Common myeloid progenitor, CD34-positive (primary cell): Measurements from ENCODE around the gene HOPX.

Experiments used
- CTCF ChIA-PET: fragments of 350-600 bp; sonication (Branson Sonifier 250); formaldehyde crosslinking; loops from one replicate; lab custom pipeline; 2021; ENCODE audit warnings: antibody characterized with exemption; lab: Charles Lee
- POLR2A ChIA-PET: fragments of 350-600 bp; sonication (Branson Sonifier 250); formaldehyde crosslinking; loops from one replicate; lab custom pipeline; 2021; ENCODE audit warnings: antibody characterized with exemption; lab: Charles Lee
- DNase-seq, 3 donors: peaks; one replicate each; pipeline versions ENCODE4 v3.0.0 to v3.0.0-alpha.2; 2013
- H3K27ac ChIP-seq, 2 experiments: 1 replicate in 1 of 2; 2 replicates in 1 of 2; pipeline ENCODE4 v1.7.0; 2013; ENCODE audit warnings: inconsistent platforms in 2 of 2, low read length in 2 of 2, mild to moderate bottlenecking in 2 of 2, low read depth in 1 of 2, moderate library complexity in 1 of 2; ENCODE audit not compliant: severe bottlenecking in 2 of 2, insufficient read depth in 1 of 2, poor library complexity in 1 of 2
- H3K27me3 ChIP-seq, 5 experiments: replicated peaks in 2 of 5; 1 replicate in 3 of 5; 2 replicates in 2 of 5; pipeline versions ENCODE4 v1.6.1 to v1.7.0; 2013; ENCODE audit warnings: low read length in 4 of 5, mild to moderate bottlenecking in 2 of 5, moderate library complexity in 2 of 5, inconsistent platforms in 1 of 5; ENCODE audit not compliant: insufficient read depth in 5 of 5, control insufficient read depth in 4 of 5
- H3K36me3 ChIP-seq, 4 experiments: 1 replicate in 2 of 4; 2 replicates in 2 of 4; pipeline versions ENCODE4 v1.6.1 to v1.7.0; 2013; ENCODE audit warnings: low read length in 3 of 4, control low read depth in 1 of 4, mild to moderate bottlenecking in 1 of 4; ENCODE audit not compliant: control insufficient read depth in 4 of 4, insufficient read depth in 4 of 4
- H3K4me1 ChIP-seq, 4 experiments: 1 replicate in 3 of 4; 2 replicates in 1 of 4; pipeline versions ENCODE4 v1.6.1 to v1.7.1; 2013; ENCODE audit warnings: low read length in 3 of 4, mild to moderate bottlenecking in 3 of 4, control low read depth in 1 of 4, inconsistent platforms in 1 of 4, moderate library complexity in 1 of 4; ENCODE audit not compliant: control insufficient read depth in 4 of 4, insufficient read depth in 4 of 4; ENCODE audit errors: control extremely low read depth in 1 of 4
- H3K4me3 ChIP-seq, 7 experiments: 1 replicate in 4 of 7; 2 replicates in 3 of 7; pipeline versions ENCODE4 v1.5.1 to v1.7.0; 2013; ENCODE audit warnings: mild to moderate bottlenecking in 7 of 7, low read length in 6 of 7, moderate library complexity in 6 of 7, inconsistent platforms in 2 of 7, low read depth in 2 of 7, control low read depth in 1 of 7; ENCODE audit not compliant: insufficient read depth in 4 of 7, control insufficient read depth in 1 of 7; ENCODE audit errors: extremely low read depth in 1 of 7
- H3K9me3 ChIP-seq, 5 experiments: 1 replicate in 4 of 5; 2 replicates in 1 of 5; pipeline versions ENCODE4 v1.6.1 to v1.7.1; 2013; ENCODE audit warnings: low read length in 4 of 5, mild to moderate bottlenecking in 2 of 5, inconsistent platforms in 1 of 5, low read depth in 1 of 5, moderate library complexity in 1 of 5; ENCODE audit not compliant: control insufficient read depth in 4 of 5, insufficient read depth in 2 of 5; ENCODE audit errors: control extremely low read depth in 1 of 5
- WGBS: methylation state at CpG from one replicate; pipeline ENCODE4 v1.1.5; 2013; ENCODE audit not compliant: insufficient coverage; 5-methylcytosine and 5-hydroxymethylcytosine counted together

HOPX gene

DNA sequence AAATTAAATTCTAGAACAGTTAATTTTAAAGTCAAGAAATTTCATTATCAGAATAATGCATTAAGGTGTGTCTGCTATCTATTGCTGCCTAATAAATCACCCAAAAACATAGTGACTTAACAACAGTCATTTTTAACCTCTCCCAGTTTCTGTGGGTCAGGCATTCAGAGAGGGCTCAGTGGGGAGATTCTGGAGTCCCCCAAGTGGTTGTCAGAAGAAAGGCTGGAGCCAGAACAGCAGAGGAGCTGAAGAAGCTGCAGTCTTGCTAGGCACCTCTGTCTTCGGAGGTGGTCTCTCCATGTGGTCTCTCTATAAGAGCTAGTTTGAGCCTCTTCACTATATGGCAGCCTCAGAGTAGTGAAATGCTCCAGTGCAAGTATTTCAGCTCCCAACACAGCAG is 9.3 kb upstream of the HOPX start:
- Histone ChIP-seq H3K4me1 (peaks cover 0 to 12% (median 2%) of the 10 kb centered on the region in 4 experiments), H3K9me3 (no peaks in the 10 kb centered on the region), H3K4me3 (no peak overlapping the region), H3K27ac (no peak overlapping the region), H3K27me3 (no peaks in the 10 kb centered on the region), H3K36me3 (no peaks in the 10 kb centered on the region)
- DNase-seq: peak in 2 of 3 donors; percentile 37 to 39
- CTCF ChIA-PET: interaction anchor here (0.7 to 2.5 kb wide), 6 partner anchors 11 to 114 kb away, joined by 3 to 11 read pairs (median 3); no protein-coding TSS in a partner anchor
- 100% methylated on average over 1 of the region's 1 CpG for WGBS
- POLR2A ChIA-PET: no interaction called here

- CTCF ChIA-PET: interaction anchor here (0.7 to 2.5 kb wide), 8 partner anchors 19 to 113 kb away, joined by 3 to 11 read pairs (median 3); no protein-coding TSS in a partner anchor
Observed at GRCh38 chr4:56689201-56689969, 8.3 kb upstream of the HOPX start.

GRCh38 chr4:56688094-56688647 is 7.1 kb upstream of the HOPX start:
- Histone ChIP-seq H3K4me1 (peaks cover 0 to 12% (median 2%) of the 10 kb centered on the region in 4 experiments), H3K27ac (no peak overlapping the region), H3K27me3 (no peaks in the 10 kb centered on the region), H3K36me3 (no peaks in the 10 kb centered on the region), H3K4me3 (no peak overlapping the region), H3K9me3 (no peaks in the 10 kb centered on the region)
- POLR2A ChIA-PET: interaction anchor here (0.7 kb wide), 1 partner anchor 9 kb away, joined by 3 read pairs; no protein-coding TSS in a partner anchor
- WGBS: 50% methylated on average over 2 of the region's 2 CpGs
- peak in 1 of 3 donors; percentile 13 for DNase-seq
- CTCF ChIA-PET: interaction anchor here (0.6 to 0.8 kb wide), 2 partner anchors 109 to 150 kb away, joined by 3 read pairs; no protein-coding TSS in a partner anchor

More at GRCh38 chr4:56689201-56689969, 8.3 kb upstream of the HOPX start:
- POLR2A ChIA-PET: interaction anchor here (0.6 kb wide), 1 partner anchor 527 kb away, joined by 3 read pairs; no protein-coding TSS in a partner anchor
- no peak for DNase-seq
- Histone ChIP-seq H3K4me1 (peaks cover 0 to 12% (median 2%) of the 10 kb centered on the region in 4 experiments), H3K27me3 (no peaks in the 10 kb centered on the region), H3K9me3 (no peaks in the 10 kb centered on the region), H3K27ac (no peak overlapping the region), H3K36me3 (no peaks in the 10 kb centered on the region), H3K4me3 (no peak overlapping the region)
- no CpG with 5 or more reads among the region's 2 CpGs for WGBS

DNA sequence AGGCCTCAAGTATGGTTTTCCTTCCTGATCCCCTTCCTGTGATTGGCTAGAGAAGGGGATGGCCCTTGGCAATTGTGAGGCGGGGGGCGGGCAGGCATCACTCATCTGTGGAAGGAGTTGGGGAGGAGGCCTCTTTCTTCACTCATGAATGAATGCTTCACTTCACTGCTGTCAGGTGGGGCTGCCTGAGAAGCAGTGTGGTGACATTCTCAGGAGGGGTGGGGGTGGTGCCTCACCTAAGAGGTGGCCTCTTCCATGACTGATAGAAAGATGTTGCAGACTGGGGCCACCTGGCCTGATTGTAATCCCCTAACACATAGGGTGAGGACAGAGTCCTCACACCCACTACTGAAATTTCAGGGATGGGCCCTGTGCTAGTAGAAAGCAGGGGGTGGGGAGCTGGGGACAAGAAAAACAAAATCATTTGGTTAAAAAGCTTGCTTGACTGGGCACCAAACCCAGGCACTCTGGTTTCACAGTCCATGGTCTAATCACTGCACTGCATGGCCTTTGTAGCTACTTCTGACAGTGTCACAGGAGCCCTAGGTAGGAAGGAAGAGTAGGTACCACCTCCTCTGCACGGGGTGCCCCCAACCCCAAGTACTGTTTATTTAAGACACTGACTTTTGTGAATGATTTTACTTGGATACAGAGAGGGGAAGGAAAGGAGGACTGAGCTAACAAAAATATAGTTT is 5.6 kb upstream of the HOPX start:
- Histone ChIP-seq H3K27me3 (no peaks in the 10 kb centered on the region), H3K4me3 (no peak overlapping the region), H3K36me3 (no peaks in the 10 kb centered on the region), H3K27ac (no peak overlapping the region), H3K4me1 (peaks cover 0 to 5% (median 0%) of the 10 kb centered on the region in 4 experiments), H3K9me3 (no peaks in the 10 kb centered on the region)
- ChIA-PET POLR2A (no interaction called here), CTCF (interaction anchor here (1.1 kb wide), 1 partner anchor 113 kb away, joined by 3 read pairs; no protein-coding TSS in a partner anchor)
- WGBS: no CpG with 5 or more reads among the region's 3 CpGs
- no peak for DNase-seq

GRCh38 chr4:56684320-56685050 is 3.4 kb upstream of the HOPX start:
- Histone ChIP-seq H3K36me3 (no peaks in the 10 kb centered on the region), H3K9me3 (no peaks in the 10 kb centered on the region), H3K4me3 (no peak overlapping the region), H3K4me1 (peaks cover 0 to 7% (median 3%) of the 10 kb centered on the region in 4 experiments), H3K27me3 (no peaks in the 10 kb centered on the region), H3K27ac (no peak overlapping the region)
- ChIA-PET CTCF (no interaction called here), POLR2A (no interaction called here)
- WGBS: 77% methylated on average over 2 of the region's 4 CpGs
- no peak for DNase-seq

DNA sequence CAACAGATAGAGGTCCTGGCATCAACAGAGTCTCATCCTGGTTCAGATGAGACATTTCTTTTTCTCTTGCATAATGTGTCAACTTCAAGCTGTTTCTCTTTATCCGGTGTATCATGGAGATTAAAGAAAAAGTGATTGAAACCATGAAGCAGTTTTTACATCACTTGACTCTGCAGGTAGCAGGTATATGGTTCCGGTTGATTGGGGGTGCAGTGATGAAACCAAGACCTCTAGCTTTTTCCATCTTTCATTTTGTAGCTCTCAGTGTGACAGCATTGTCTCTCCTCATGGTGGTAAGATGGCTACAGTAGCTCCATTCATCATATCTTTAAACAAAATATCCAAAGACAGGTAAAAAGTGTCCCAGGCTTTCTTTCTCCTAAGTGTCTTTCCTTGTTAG is 2.4 kb upstream of the HOPX start:
- 100% methylated on average over 2 of the region's 2 CpGs for WGBS

More for the DNA sequence above, 2.4 kb upstream of the HOPX start:
- H3K4me3 ChIP-seq: no peak overlapping the region
- no peak overlapping the region for H3K27ac ChIP-seq
- ChIA-PET POLR2A (no interaction called here), CTCF (interaction anchor here (0.8 kb wide), 1 partner anchor 12 kb away, joined by 3 read pairs; no protein-coding TSS in a partner anchor)
- no peaks in the 10 kb centered on the region for H3K9me3 ChIP-seq
- DNase-seq: no peak
- H3K27me3 ChIP-seq: no peaks in the 10 kb centered on the region
- peaks cover 0 to 7% (median 3%) of the 10 kb centered on the region in 4 experiments for H3K4me1 ChIP-seq
- H3K36me3 ChIP-seq: no peaks in the 10 kb centered on the region
